ENCODE measurements around the gene ESPN. TPM values are rescaled to one million over a fixed set of nuclear protein-coding genes. Genes with fewer than 3 reads are reported as not detected.

Gene ESPN
- total RNA-seq, 1 donor from 2014 or later = 0.18 TPM

GRCh38 chr1:6461538-6462411, 37.2 kb downstream of the ESPN start:
- H3K4me1 Mint-ChIP-seq = peaks cover 21% of the 10 kb centered on the region
- no peak for ATAC-seq (ENCODE audit: low read depth)
- H3K27me3 Mint-ChIP-seq = peaks cover 43% of the 10 kb centered on the region

DNA sequence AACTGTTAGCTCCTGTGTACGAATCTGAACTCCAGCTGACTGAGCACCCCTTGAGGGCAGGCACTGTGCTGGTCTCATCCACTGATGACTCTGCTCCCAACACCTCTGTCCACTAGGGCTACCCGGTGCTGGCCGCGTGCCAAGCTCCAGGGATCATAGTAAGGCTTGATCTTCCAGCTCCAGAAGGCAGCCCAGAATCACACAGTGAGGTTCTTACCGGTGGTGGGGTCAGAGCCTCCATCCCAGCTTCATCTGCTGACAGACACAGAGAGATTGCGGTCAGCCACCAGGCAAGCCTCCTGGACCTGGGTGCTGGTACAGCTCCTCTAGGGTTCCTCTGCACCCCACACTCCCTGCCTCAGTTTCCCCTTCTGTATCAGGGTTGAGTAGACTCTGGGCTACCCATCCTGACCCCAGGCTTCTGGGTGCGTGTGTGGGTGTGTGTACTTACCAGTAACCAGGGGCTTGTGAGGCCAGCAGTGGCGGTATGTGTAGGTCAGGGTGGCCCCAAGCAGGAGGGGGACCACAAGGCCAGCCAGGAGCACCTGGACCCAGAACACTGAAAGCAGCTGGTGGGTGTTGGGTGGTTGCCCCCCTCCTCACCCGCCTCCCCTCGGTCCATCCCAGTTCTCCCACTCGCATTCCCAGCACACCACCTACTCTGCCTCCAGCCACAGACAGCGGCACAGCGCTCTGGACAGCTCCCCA, 38.0 kb downstream of the ESPN start:
- CTCF ChIA-PET = interaction anchor here (1.2 to 1.4 kb wide), 2 partner anchors 14 to 184 kb away, joined by 3 to 4 read pairs; no protein-coding TSS in a partner anchor
- Mint-ChIP-seq H3K4me3 (no peak overlapping the region), H3K36me3 (ENCODE audit: low read depth) (no peaks in the 10 kb centered on the region), H3K4me1 (peaks cover 21% of the 10 kb centered on the region), H3K27ac (no peak overlapping the region), H3K9me3 (no peaks in the 10 kb centered on the region), H3K27me3 (peaks cover 41% of the 10 kb centered on the region)
- ATAC-seq (ENCODE audit: low read depth) = no peak
- intact Hi-C loops (cut with micrococcal nuclease) = no loop called here
- POLR2A ChIA-PET = no interaction called here
- DNase-seq = no peak
- TF ChIP-seq, protein P1, sequence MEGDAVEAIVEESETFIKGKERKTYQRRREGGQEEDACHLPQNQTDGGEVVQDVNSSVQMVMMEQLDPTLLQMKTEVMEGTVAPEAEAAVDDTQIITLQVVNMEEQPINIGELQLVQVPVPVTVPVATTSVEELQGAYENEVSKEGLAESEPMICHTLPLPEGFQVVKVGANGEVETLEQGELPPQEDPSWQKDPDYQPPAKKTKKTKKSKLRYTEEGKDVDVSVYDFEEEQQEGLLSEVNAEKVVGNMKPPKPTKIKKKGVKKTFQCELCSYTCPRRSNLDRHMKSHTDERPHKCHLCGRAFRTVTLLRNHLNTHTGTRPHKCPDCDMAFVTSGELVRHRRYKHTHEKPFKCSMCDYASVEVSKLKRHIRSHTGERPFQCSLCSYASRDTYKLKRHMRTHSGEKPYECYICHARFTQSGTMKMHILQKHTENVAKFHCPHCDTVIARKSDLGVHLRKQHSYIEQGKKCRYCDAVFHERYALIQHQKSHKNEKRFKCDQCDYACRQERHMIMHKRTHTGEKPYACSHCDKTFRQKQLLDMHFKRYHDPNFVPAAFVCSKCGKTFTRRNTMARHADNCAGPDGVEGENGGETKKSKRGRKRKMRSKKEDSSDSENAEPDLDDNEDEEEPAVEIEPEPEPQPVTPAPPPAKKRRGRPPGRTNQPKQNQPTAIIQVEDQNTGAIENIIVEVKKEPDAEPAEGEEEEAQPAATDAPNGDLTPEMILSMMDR (IDR thresholded peaks at IDR 0.05) = no peak

More at GRCh38 chr1:6461538-6462411, 37.2 kb downstream of the ESPN start:
- CTCF ChIA-PET = interaction anchor here (1.4 kb wide), 1 partner anchor 185 kb away, joined by 4 read pairs; no protein-coding TSS in a partner anchor
- POLR2A ChIA-PET = no interaction called here
- no peak for DNase-seq
- Mint-ChIP-seq H3K9me3 (no peaks in the 10 kb centered on the region), H3K36me3 (ENCODE audit: low read depth) (no peaks in the 10 kb centered on the region), H3K27ac (no peak overlapping the region), H3K4me3 (no peak overlapping the region)
- TF ChIP-seq, protein P1 (IDR thresholded peaks at IDR 0.05) = no peak
- intact Hi-C loops (cut with micrococcal nuclease) = no loop called here

DNA sequence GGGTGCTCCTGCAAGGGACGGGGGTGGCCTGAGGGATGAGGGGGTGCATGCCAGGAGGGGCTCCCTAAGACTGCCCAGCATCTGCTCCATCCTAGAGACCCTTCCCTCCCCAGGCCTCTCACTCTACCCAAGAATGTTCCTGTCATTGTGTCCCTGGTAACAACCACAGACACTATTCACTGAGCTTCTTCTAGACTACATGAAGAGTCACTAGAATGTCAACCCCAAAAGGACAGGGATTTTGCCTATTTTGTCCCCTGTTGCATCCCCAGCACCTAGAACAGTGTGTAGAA, 38.5 kb downstream of the ESPN start:
- ChIA-PET CTCF (interaction anchor here (1.2 to 1.4 kb wide), 2 partner anchors 13 to 184 kb away, joined by 3 to 4 read pairs; no protein-coding TSS in a partner anchor), POLR2A (no interaction called here)
- peaks cover 21% of the 10 kb centered on the region for H3K4me1 Mint-ChIP-seq
- H3K9me3 Mint-ChIP-seq = no peaks in the 10 kb centered on the region
- TF ChIP-seq, protein P1 (IDR thresholded peaks at IDR 0.05) = no peak
- peaks cover 42% of the 10 kb centered on the region for H3K27me3 Mint-ChIP-seq
- ATAC-seq (ENCODE audit: low read depth) = no peak
- H3K4me3 Mint-ChIP-seq = no peak overlapping the region
- DNase-seq = no peak
- no peaks in the 10 kb centered on the region for H3K36me3 Mint-ChIP-seq (ENCODE audit: low read depth)
- no peak overlapping the region for H3K27ac Mint-ChIP-seq
- intact Hi-C loops (cut with micrococcal nuclease) = no loop called here

GRCh38 chr1:6464514-6464836, 39.9 kb downstream of the ESPN start:
- POLR2A ChIA-PET = no interaction called here
- no peak for DNase-seq
- H3K27me3 Mint-ChIP-seq = peaks cover 40% of the 10 kb centered on the region
- no peak overlapping the region for H3K27ac Mint-ChIP-seq
- CTCF ChIA-PET = no interaction called here
- intact Hi-C loops (cut with micrococcal nuclease) = no loop called here
- TF ChIP-seq, protein P1 (IDR thresholded peaks at IDR 0.05) = no peak
- no peaks in the 10 kb centered on the region for H3K9me3 Mint-ChIP-seq
- H3K4me1 Mint-ChIP-seq = peaks cover 19% of the 10 kb centered on the region
- no peak for ATAC-seq (ENCODE audit: low read depth)
- no peak overlapping the region for H3K4me3 Mint-ChIP-seq
- H3K36me3 Mint-ChIP-seq (ENCODE audit: low read depth) = no peaks in the 10 kb centered on the region

GRCh38 chr1:6464915-6465314, 40.3 kb downstream of the ESPN start:
- H3K4me1 Mint-ChIP-seq = peaks cover 16% of the 10 kb centered on the region
- H3K27me3 Mint-ChIP-seq = peaks cover 36% of the 10 kb centered on the region
- no peak for DNase-seq
- H3K4me3 Mint-ChIP-seq = no peak overlapping the region
- no peak overlapping the region for H3K27ac Mint-ChIP-seq
- TF ChIP-seq, protein P1 (IDR thresholded peaks at IDR 0.05) = no peak
- intact Hi-C loops (cut with micrococcal nuclease) = no loop called here
- CTCF ChIA-PET = no interaction called here
- H3K9me3 Mint-ChIP-seq = no peaks in the 10 kb centered on the region
- ATAC-seq (ENCODE audit: low read depth) = no peak
- H3K36me3 Mint-ChIP-seq (ENCODE audit: low read depth) = no peaks in the 10 kb centered on the region
- POLR2A ChIA-PET = no interaction called here
